ENCODE measurements around the gene SLC9A8.

Gene SLC9A8

DNA sequence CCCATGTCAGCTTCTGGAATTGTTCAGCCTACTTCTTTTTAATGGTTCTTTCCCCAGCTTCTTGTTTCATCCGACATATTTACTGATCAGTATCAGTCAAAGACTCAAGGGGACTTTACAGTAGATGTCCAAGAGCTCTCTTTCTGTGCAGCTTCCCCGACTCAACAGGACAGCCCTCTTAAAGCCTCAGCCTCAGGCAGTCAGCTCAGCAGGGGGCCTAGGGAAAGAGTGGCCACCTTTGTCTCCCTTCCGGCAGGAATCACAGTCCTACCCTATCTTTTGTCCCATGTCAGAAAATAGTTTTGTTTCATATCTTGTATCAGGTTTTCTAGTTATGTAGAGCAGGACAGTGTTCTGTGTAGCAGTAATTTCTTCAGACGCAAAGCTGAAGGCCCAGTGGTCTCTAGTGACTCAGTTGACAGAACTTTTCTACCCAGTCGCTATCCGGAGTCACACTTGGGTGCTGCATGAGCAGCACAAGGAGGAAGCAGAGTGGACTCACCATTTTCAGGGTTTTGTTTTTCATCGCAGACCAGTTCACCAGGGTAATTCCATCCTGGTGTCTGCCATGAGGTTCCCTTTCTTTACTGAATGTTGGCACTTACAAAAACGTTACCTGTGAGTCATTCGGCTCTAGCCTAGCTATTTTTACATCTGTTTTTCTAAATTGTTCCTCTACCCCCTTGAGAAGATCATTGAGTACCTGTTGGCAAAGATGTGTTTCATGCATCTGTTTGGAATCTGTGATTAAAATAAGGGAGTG is 55.0 kb downstream of the SLC9A8 start:
- Histone ChIP-seq H3K27ac (ENCODE audit: low read depth, low read length) (no peak overlapping the region), H3K9me3 (ENCODE audit: control insufficient read depth, insufficient read depth, low read length) (no peaks in the 10 kb centered on the region), H3K4me1 (ENCODE audit: control insufficient read depth, insufficient read depth, low read length) (0 out of 2 replicates have a peak, but pooled peaks cover 3% of the 10 kb centered on the region), H3K4me3 (ENCODE audit: low read depth, low read length) (no peak overlapping the region), H3K36me3 (ENCODE audit: control insufficient read depth, insufficient read depth, low read length) (no peaks in the 10 kb centered on the region; the same call in 1 of the 2 replicates), H3K27me3 (ENCODE audit: control insufficient read depth, insufficient read depth, low read length) (no peaks in the 10 kb centered on the region), H3K9ac (ENCODE audit: low read depth, low read length) (no peak overlapping the region)

DNA sequence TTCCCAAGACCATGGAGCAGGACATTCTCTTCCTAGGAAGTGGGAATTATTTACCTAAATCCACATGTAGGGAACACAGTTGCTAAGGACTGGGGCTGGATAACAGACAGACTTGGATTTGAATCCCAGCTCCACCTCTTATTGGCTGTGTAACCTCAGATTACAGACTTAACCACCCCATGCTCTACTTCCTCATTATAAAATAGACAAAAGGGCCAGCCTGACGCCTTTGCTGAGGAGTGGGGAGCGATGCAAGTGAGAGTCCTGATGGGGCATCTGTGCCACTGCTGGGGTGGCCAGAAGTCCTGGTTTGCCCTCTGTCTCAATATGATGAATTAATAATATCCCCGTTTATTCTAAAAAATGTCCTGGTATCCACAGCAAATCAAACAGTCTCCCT is 55.9 kb downstream of the SLC9A8 start:
- Histone ChIP-seq H3K9ac (ENCODE audit: low read depth, low read length) (no peak overlapping the region), H3K36me3 (ENCODE audit: control insufficient read depth, insufficient read depth, low read length) (no peaks in the 10 kb centered on the region; the same call in 1 of the 2 replicates), H3K27me3 (ENCODE audit: control insufficient read depth, insufficient read depth, low read length) (no peaks in the 10 kb centered on the region), H3K4me1 (ENCODE audit: control insufficient read depth, insufficient read depth, low read length) (0 out of 2 replicates have a peak, but pooled peaks cover 3% of the 10 kb centered on the region), H3K27ac (ENCODE audit: low read depth, low read length) (no peak overlapping the region), H3K4me3 (ENCODE audit: low read depth, low read length) (no peak overlapping the region), H3K9me3 (ENCODE audit: control insufficient read depth, insufficient read depth, low read length) (no peaks in the 10 kb centered on the region)

DNA sequence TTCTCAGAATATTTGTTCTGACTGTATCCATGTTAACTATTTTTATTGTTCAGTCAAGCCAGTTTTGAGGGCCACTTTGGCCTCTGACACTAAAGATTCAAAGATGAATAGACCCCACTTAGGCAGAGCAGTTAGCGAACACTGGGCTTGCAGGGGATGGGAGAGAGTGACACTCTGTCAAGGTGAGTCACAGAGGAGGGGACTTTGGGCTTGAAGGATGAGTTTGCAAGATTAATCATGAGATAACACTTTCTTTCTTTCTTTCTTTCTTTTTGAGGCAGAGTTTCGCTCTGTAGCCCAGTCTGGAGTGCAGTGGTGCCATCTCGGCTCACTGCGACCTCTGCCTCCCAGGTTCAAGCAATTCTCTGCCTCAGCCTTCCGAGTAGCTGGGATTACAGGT is 56.3 kb downstream of the SLC9A8 start:
- Histone ChIP-seq H3K9me3 (ENCODE audit: control insufficient read depth, insufficient read depth, low read length) (no peaks in the 10 kb centered on the region), H3K36me3 (ENCODE audit: control insufficient read depth, insufficient read depth, low read length) (no peaks in the 10 kb centered on the region; the same call in 1 of the 2 replicates), H3K27me3 (ENCODE audit: control insufficient read depth, insufficient read depth, low read length) (no peaks in the 10 kb centered on the region), H3K4me3 (ENCODE audit: low read depth, low read length) (no peak overlapping the region), H3K9ac (ENCODE audit: low read depth, low read length) (no peak overlapping the region), H3K4me1 (ENCODE audit: control insufficient read depth, insufficient read depth, low read length) (0 out of 2 replicates have a peak, but pooled peaks cover 3% of the 10 kb centered on the region), H3K27ac (ENCODE audit: low read depth, low read length) (no peak overlapping the region)

- H3K36me3 ChIP-seq (ENCODE audit: control insufficient read depth, insufficient read depth, low read length): no peaks in the 10 kb centered on the region
- 0 out of 2 replicates have a peak, but pooled peaks cover 3% of the 10 kb centered on the region for H3K4me1 ChIP-seq (ENCODE audit: control insufficient read depth, insufficient read depth, low read length)
- no peaks in the 10 kb centered on the region for H3K27me3 ChIP-seq (ENCODE audit: control insufficient read depth, insufficient read depth, low read length)
These were observed 57.6 kb downstream of the SLC9A8 start for GRCh38 chr20:49870261-49870660.

GRCh38 chr20:49871391-49871948 is 58.8 kb downstream of the SLC9A8 start:
- H3K27ac ChIP-seq (ENCODE audit: low read depth, low read length): no peak overlapping the region
- H3K36me3 ChIP-seq (ENCODE audit: control insufficient read depth, insufficient read depth, low read length): no peaks in the 10 kb centered on the region
- 0 out of 2 replicates have a peak, but pooled peaks cover 3% of the 10 kb centered on the region for H3K4me1 ChIP-seq (ENCODE audit: control insufficient read depth, insufficient read depth, low read length)
- no peak overlapping the region for H3K9ac ChIP-seq (ENCODE audit: low read depth, low read length)
- no peaks in the 10 kb centered on the region for H3K9me3 ChIP-seq (ENCODE audit: control insufficient read depth, insufficient read depth, low read length)
- no peaks in the 10 kb centered on the region for H3K27me3 ChIP-seq (ENCODE audit: control insufficient read depth, insufficient read depth, low read length)
- no peak overlapping the region for H3K4me3 ChIP-seq (ENCODE audit: low read depth, low read length)

More at GRCh38 chr20:49870261-49870660, 57.6 kb downstream of the SLC9A8 start:
- no peak overlapping the region for H3K9ac ChIP-seq (ENCODE audit: low read depth, low read length)
- H3K27ac ChIP-seq (ENCODE audit: low read depth, low read length): no peak overlapping the region
- H3K9me3 ChIP-seq (ENCODE audit: control insufficient read depth, insufficient read depth, low read length): no peaks in the 10 kb centered on the region
- H3K4me3 ChIP-seq (ENCODE audit: low read depth, low read length): no peak overlapping the region

GRCh38 chr20:49872056-49872455 is 59.4 kb downstream of the SLC9A8 start:
- Histone ChIP-seq H3K9me3 (ENCODE audit: control insufficient read depth, insufficient read depth, low read length) (no peaks in the 10 kb centered on the region), H3K4me1 (ENCODE audit: control insufficient read depth, insufficient read depth, low read length) (0 out of 2 replicates have a peak, but pooled peaks cover 3% of the 10 kb centered on the region), H3K36me3 (ENCODE audit: control insufficient read depth, insufficient read depth, low read length) (no peaks in the 10 kb centered on the region), H3K4me3 (ENCODE audit: low read depth, low read length) (no peak overlapping the region), H3K9ac (ENCODE audit: low read depth, low read length) (no peak overlapping the region), H3K27me3 (ENCODE audit: control insufficient read depth, insufficient read depth, low read length) (no peaks in the 10 kb centered on the region), H3K27ac (ENCODE audit: low read depth, low read length) (no peak overlapping the region)

DNA sequence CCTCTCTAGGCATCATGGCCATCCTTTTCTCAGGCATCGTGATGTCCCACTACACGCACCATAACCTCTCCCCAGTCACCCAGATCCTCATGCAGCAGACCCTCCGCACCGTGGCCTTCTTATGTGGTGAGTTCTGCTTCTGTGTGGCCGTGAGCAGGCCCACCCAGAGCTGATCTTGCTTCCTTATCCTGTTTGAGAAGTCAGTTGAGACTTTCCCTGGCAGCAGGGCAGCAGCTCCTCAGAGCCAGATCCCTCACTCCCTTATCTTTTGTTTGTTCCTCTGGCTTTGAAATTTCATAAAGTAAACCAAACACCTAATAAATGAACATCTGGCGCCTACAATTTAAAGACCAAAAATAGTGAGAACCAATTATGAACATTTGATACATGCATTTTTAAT is 62.1 kb downstream of the SLC9A8 start:
- Histone ChIP-seq H3K9ac (ENCODE audit: low read depth, low read length) (no peak overlapping the region), H3K9me3 (ENCODE audit: control insufficient read depth, insufficient read depth, low read length) (no peaks in the 10 kb centered on the region), H3K36me3 (ENCODE audit: control insufficient read depth, insufficient read depth, low read length) (no peaks in the 10 kb centered on the region; the same call in 1 of the 2 replicates), H3K4me1 (ENCODE audit: control insufficient read depth, insufficient read depth, low read length) (no peaks in the 10 kb centered on the region), H3K27ac (ENCODE audit: low read depth, low read length) (no peak overlapping the region), H3K4me3 (ENCODE audit: low read depth, low read length) (no peak overlapping the region), H3K27me3 (ENCODE audit: control insufficient read depth, insufficient read depth, low read length) (no peaks in the 10 kb centered on the region)

DNA sequence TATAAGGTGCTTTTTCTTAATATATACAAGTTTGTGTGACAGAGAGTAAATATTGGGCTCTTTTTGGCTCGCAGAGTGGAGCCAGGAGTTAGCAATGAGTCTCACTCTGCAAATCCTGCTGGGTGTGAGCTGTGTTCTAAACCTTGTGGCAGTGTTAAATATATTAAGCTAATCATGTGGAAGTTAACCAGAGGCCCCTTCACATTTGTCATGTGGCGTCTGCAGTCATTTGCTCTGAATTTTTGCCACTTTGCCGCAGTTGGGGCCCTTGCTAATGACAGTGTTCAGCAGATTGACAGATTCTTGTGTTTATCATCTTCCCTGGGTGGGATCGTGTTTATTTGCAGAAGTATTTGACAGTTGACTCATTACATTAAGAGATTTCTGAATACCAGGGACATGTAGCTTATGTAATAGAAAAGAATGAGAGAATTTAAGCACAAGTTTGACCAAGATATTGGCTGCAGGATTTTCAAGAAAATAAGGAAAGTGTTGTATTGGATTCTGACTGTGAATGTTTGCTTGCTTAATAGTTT is 64.8 kb downstream of the SLC9A8 start:
- Histone ChIP-seq H3K4me3 (ENCODE audit: low read depth, low read length) (no peak overlapping the region), H3K9ac (ENCODE audit: low read depth, low read length) (no peak overlapping the region), H3K9me3 (ENCODE audit: control insufficient read depth, insufficient read depth, low read length) (no peaks in the 10 kb centered on the region), H3K4me1 (ENCODE audit: control insufficient read depth, insufficient read depth, low read length) (no peaks in the 10 kb centered on the region), H3K27ac (ENCODE audit: low read depth, low read length) (no peak overlapping the region), H3K36me3 (ENCODE audit: control insufficient read depth, insufficient read depth, low read length) (peaks cover 8% of the 10 kb centered on the region; the same call in 1 of the 2 replicates), H3K27me3 (ENCODE audit: control insufficient read depth, insufficient read depth, low read length) (no peaks in the 10 kb centered on the region)

DNA sequence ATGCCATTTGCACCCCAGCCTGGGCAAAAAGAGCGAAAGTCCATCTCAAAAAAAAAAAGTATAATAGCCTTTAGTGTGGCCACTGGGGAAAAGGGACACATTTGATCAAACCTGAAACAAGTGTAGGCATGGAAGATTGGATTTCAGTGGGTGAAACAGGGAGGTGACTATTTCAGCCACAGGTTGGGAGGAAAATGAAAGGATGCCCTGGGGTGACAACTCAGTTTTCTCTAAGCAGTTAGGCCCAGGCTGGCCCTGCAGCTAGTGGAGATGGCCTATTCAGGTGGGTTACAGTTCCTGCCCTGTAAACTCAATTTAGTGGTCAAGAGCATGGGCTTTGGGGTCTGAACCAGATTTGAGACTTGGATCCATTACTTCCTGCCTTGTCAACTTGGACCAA is 66.3 kb downstream of the SLC9A8 start:
- peaks cover 17% of the 10 kb centered on the region; the same call in 1 of the 2 replicates for H3K36me3 ChIP-seq (ENCODE audit: control insufficient read depth, insufficient read depth, low read length)
- H3K9ac ChIP-seq (ENCODE audit: low read depth, low read length): no peak overlapping the region
- H3K9me3 ChIP-seq (ENCODE audit: control insufficient read depth, insufficient read depth, low read length): no peaks in the 10 kb centered on the region
- no peaks in the 10 kb centered on the region for H3K27me3 ChIP-seq (ENCODE audit: control insufficient read depth, insufficient read depth, low read length)
- no peaks in the 10 kb centered on the region for H3K4me1 ChIP-seq (ENCODE audit: control insufficient read depth, insufficient read depth, low read length)
- no peak overlapping the region for H3K4me3 ChIP-seq (ENCODE audit: low read depth, low read length)
- no peak overlapping the region for H3K27ac ChIP-seq (ENCODE audit: low read depth, low read length)

DNA sequence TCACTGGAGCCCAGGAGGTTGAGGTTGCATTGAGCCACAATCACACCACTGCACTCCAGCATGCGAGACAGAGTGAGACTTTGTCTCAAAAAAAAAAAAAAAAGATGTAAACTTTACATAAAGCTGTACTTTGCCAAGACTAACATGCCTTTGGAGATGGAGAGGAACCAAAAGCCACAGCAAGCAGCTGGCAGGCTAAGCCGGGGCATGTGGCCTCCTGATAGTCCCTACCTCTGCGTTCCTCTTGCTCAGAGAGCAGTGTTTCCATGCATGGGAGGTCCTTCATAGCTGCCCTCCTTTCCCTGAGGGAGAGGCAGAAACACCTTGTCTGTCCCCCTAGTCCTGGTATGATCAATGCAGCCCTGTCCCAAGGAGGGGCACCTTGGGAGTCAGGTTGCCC is 67.5 kb downstream of the SLC9A8 start:
- H3K27ac ChIP-seq (ENCODE audit: low read depth, low read length): no peak overlapping the region
- H3K9me3 ChIP-seq (ENCODE audit: control insufficient read depth, insufficient read depth, low read length): no peaks in the 10 kb centered on the region
- H3K4me1 ChIP-seq (ENCODE audit: control insufficient read depth, insufficient read depth, low read length): no peaks in the 10 kb centered on the region
- peaks cover 17% of the 10 kb centered on the region; the same call in 1 of the 2 replicates for H3K36me3 ChIP-seq (ENCODE audit: control insufficient read depth, insufficient read depth, low read length)
- no peak overlapping the region for H3K9ac ChIP-seq (ENCODE audit: low read depth, low read length)
- no peak overlapping the region for H3K4me3 ChIP-seq (ENCODE audit: low read depth, low read length)
- H3K27me3 ChIP-seq (ENCODE audit: control insufficient read depth, insufficient read depth, low read length): no peaks in the 10 kb centered on the region
